SK-N-SH (cell line): ENCODE data around the gene ZBTB12. TPM values are rescaled to one million over a fixed set of nuclear protein-coding genes. Genes with fewer than 3 reads are reported as not detected.

ENCODE experiments used
- CTCF ChIA-PET: fragments of 300-600, 350-600 bp; formaldehyde crosslinking; extraction: SDS; loops from one replicate; lab custom pipeline; 2021; lab: Yijun Ruan, JAX
- POLR2A ChIA-PET: fragments of 350-600 bp; sonication (Branson Sonifier 250); formaldehyde crosslinking; extraction: SDS; loops from one replicate; lab custom pipeline; 2020; ENCODE audit warnings: antibody characterized with exemption, inconsistent platforms; lab: Yijun Ruan, JAX
- DNase-seq: peaks from one replicate; pipeline ENCODE4 v3.0.0; 2012
- H2AFZ ChIP-seq: fragments of 200-600 bp; sonication (generic); 2 replicates; pipeline ENCODE4 v1.8.1; 2016; ENCODE audit warnings: antibody characterized with exemption, mild to moderate bottlenecking, low read depth
- H3F3A ChIP-seq: fragments of 200-600 bp; sonication (generic); replicated peaks from 2 replicates; pipeline ENCODE3; 2016; ENCODE audit warnings: antibody characterized with exemption, mild to moderate bottlenecking; ENCODE audit not compliant: insufficient read depth
- H3K27ac ChIP-seq, 2 experiments: fragments of 200-500 bp in 1 of 2; fragments of 200-600 bp in 1 of 2; sonication (Bioruptor generic) in 1 of 2; sonication (generic), shearing (Covaris generic) in 1 of 2; 2 replicates each; pipeline versions ENCODE4 v1.5.1 to v1.6.1; 2014 to 2016; ENCODE audit warnings: low read depth in 2 of 2, inconsistent platforms in 1 of 2, low read length in 1 of 2, mild to moderate bottlenecking in 1 of 2, mixed read lengths in 1 of 2
- H3K27me3 ChIP-seq: fragments of 200-600 bp; sonication (generic), shearing (Covaris generic); 2 replicates; pipeline ENCODE4 v1.6.1; 2016; ENCODE audit warnings: mixed run types; ENCODE audit not compliant: insufficient read depth
- H3K36me3 ChIP-seq, 2 experiments: fragments of 200-500 bp in 1 of 2; fragments of 200-600 bp in 1 of 2; sonication (Bioruptor generic) in 1 of 2; sonication (generic) in 1 of 2; replicated peaks in 1 of 2; 2 replicates each; pipeline versions ENCODE3 to v1.5.1; 2014 to 2016; ENCODE audit warnings: low read length in 1 of 2, mild to moderate bottlenecking in 1 of 2; ENCODE audit not compliant: insufficient read depth in 2 of 2, control insufficient read depth in 1 of 2
- H3K4me1 ChIP-seq, 2 experiments: fragments of 200-500 bp in 1 of 2; fragments of 200-600 bp in 1 of 2; sonication (Bioruptor generic) in 1 of 2; sonication (generic), shearing (Covaris generic) in 1 of 2; 2 replicates each; pipeline versions ENCODE4 v1.5.1 to v1.6.1; 2014 to 2016; ENCODE audit warnings: low read depth in 1 of 2, low read length in 1 of 2, mixed run types in 1 of 2; ENCODE audit not compliant: insufficient read depth in 2 of 2, control insufficient read depth in 1 of 2
- H3K4me2 ChIP-seq: fragments of 200-600 bp; sonication (generic), shearing (Covaris generic); 2 replicates; pipeline ENCODE4 v1.6.1; 2017; ENCODE audit warnings: mixed run types
- H3K4me3 ChIP-seq, 2 experiments: fragments of 200-500 bp in 1 of 2; fragments of 200-600 bp in 1 of 2; sonication (Bioruptor generic) in 1 of 2; sonication (generic), shearing (Covaris generic) in 1 of 2; 2 replicates each; pipeline versions ENCODE4 v1.5.1 to v1.8.1; 2014 to 2016; ENCODE audit warnings: low read depth in 2 of 2, inconsistent platforms in 1 of 2, low read length in 1 of 2, mild to moderate bottlenecking in 1 of 2, mixed read lengths in 1 of 2, moderate library complexity in 1 of 2
- H3K79me2 ChIP-seq: fragments of 200-600 bp; sonication (generic); 2 replicates; pipeline ENCODE4 v1.8.1; 2017; ENCODE audit warnings: mild to moderate bottlenecking; ENCODE audit not compliant: insufficient read depth
- H3K9ac ChIP-seq: fragments of 200-600 bp; sonication (generic); 2 replicates; pipeline ENCODE4 v1.6.1; 2017; ENCODE audit warnings: mixed run types
- H3K9me2 ChIP-seq: fragments of 200-600 bp; sonication (generic); 2 replicates; pipeline ENCODE4 v1.6.1; 2017; ENCODE audit warnings: mixed run types
- H3K9me3 ChIP-seq: fragments of 200-600 bp; sonication (generic); 2 replicates; pipeline ENCODE4 v1.6.1; 2017; ENCODE audit warnings: mixed run types, mild to moderate bottlenecking, moderate library complexity
- H4K20me1 ChIP-seq: fragments of 200-600 bp; sonication (generic); 2 replicates; pipeline ENCODE4 v1.6.1; 2017; ENCODE audit warnings: mild to moderate bottlenecking, mixed run types; ENCODE audit not compliant: insufficient read depth
- CHD2 ChIP-seq: fragments of 150-350 bp; IDR thresholded peaks from 2 replicates; pipeline ENCODE4 v1.6.1; 2018; ENCODE audit warnings: low read length; ENCODE audit not compliant: partially characterized antibody
- ELF1 ChIP-seq: IDR thresholded peaks from 2 replicates; pipeline ENCODE4 v1.4.0; 2012
- EP300 ChIP-seq, 2 experiments: IDR thresholded peaks; 2 replicates each; pipeline versions ENCODE4 v1.4.0 to v1.6.1; 2012; ENCODE audit warnings: borderline replicate concordance in 1 of 2, low read depth in 1 of 2, low read length in 1 of 2
- FOXJ3 ChIP-seq: sonication (generic); formaldehyde crosslinking; IDR thresholded peaks from 2 replicates; pipeline ENCODE4 v1.5.1; 2020; ENCODE audit warnings: mild to moderate bottlenecking, missing genetic modification reagents
- GATA2 ChIP-seq: sonication (generic); formaldehyde crosslinking; IDR thresholded peaks from 2 replicates; pipeline ENCODE4 v1.5.0; 2020; ENCODE audit warnings: mild to moderate bottlenecking, missing genetic modification reagents
- NFIC ChIP-seq: IDR thresholded peaks from 2 replicates; pipeline ENCODE4 v1.4.0; 2012; ENCODE audit warnings: borderline replicate concordance
- NRF1 ChIP-seq: IDR thresholded peaks from 2 replicates; pipeline ENCODE4 v1.6.1; 2012; ENCODE audit warnings: low read depth, mild to moderate bottlenecking, low read length
- TAF1 ChIP-seq: IDR thresholded peaks from 2 replicates; pipeline ENCODE4 v1.6.1; 2012; ENCODE audit warnings: low read depth, mild to moderate bottlenecking, low read length, moderate library complexity, borderline replicate concordance
- TEAD4 ChIP-seq: IDR thresholded peaks from 2 replicates; pipeline ENCODE4 v1.4.0; 2012; ENCODE audit warnings: mild to moderate bottlenecking, borderline replicate concordance; ENCODE audit not compliant: insufficient read depth
- YY1 ChIP-seq: IDR thresholded peaks from 2 replicates; pipeline ENCODE4 v1.4.0; 2012; ENCODE audit warnings: low read depth, mild to moderate bottlenecking
- WGBS: methylation state at CpG from one replicate; pipeline ENCODE4 v1.1.6; 2017; ENCODE audit warnings: low lambda C conversion rate; 5-methylcytosine and 5-hydroxymethylcytosine counted together
- polyA plus RNA-seq, 3 experiments: library from polyadenylated mRNA; depleted of rRNA; stranded (reverse); fragments of >200 nt; gene quantifications; 2 replicates each; pipeline ENCODE4 v1.2.3, GENCODE V29; 2012
- TF ChIP-seq, protein P1 (sequence below): IDR thresholded peaks from 2 replicates; pipeline ENCODE4 v1.4.0; 2012; ENCODE audit warnings: low read depth, borderline replicate concordance
- TF ChIP-seq, protein P2 (sequence below): fragments of 200-600 bp; sonication (generic); IDR thresholded peaks from 2 replicates; pipeline ENCODE4 v1.6.1; 2017; ENCODE audit warnings: antibody characterized with exemption, mild to moderate bottlenecking, moderate library complexity
- TF ChIP-seq, protein P3 (sequence below): IDR thresholded peaks from 2 replicates; pipeline ENCODE4 v1.6.1; 2012; ENCODE audit warnings: mild to moderate bottlenecking, low read depth, low read length, moderate library complexity

ZBTB12 gene
- polyA plus RNA-seq, 1 of the 3 experiments (the other 2 are of a cell fraction), result 8.3 TPM

DNA sequence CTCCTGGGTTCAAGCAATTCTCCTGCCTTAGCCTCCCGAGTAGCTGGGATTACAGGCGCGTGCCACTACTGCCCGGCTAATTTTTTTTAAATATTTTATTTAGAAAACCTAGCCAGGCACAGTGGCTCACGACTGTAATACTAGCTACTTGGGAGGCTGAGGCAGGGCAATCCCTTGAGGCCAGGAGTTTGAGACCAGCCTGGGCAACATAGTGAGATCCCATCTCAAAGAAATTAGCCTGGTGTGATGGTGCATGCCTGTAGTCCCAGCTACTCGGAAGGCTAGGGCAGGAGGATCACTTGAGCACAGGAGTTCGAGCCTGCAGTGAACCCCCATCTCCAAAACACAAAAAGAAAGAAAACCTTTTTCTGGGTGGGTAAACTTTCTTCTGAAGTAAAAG, 25.5 kb downstream of the ZBTB12 start:
- TF ChIP-seq, protein P1, sequence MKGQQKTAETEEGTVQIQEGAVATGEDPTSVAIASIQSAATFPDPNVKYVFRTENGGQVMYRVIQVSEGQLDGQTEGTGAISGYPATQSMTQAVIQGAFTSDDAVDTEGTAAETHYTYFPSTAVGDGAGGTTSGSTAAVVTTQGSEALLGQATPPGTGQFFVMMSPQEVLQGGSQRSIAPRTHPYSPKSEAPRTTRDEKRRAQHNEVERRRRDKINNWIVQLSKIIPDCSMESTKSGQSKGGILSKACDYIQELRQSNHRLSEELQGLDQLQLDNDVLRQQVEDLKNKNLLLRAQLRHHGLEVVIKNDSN, result no peak
- no peak for TF ChIP-seq TEAD4
- TF ChIP-seq, protein P2, sequence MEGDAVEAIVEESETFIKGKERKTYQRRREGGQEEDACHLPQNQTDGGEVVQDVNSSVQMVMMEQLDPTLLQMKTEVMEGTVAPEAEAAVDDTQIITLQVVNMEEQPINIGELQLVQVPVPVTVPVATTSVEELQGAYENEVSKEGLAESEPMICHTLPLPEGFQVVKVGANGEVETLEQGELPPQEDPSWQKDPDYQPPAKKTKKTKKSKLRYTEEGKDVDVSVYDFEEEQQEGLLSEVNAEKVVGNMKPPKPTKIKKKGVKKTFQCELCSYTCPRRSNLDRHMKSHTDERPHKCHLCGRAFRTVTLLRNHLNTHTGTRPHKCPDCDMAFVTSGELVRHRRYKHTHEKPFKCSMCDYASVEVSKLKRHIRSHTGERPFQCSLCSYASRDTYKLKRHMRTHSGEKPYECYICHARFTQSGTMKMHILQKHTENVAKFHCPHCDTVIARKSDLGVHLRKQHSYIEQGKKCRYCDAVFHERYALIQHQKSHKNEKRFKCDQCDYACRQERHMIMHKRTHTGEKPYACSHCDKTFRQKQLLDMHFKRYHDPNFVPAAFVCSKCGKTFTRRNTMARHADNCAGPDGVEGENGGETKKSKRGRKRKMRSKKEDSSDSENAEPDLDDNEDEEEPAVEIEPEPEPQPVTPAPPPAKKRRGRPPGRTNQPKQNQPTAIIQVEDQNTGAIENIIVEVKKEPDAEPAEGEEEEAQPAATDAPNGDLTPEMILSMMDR, result no peak
- TF ChIP-seq, all 33 proteins: peak for 0
- Histone ChIP-seq H3K79me2 (no peaks in the 10 kb centered on the region), H2AFZ (no peak overlapping the region), H3K27ac (no peak overlapping the region), H3K27me3 (no peaks in the 10 kb centered on the region), H3K9ac (no peak overlapping the region), H4K20me1 (no peaks in the 10 kb centered on the region), H3K4me3 (no peak overlapping the region), H3K4me2 (no peak overlapping the region), H3K4me1 (no peaks in the 10 kb centered on the region), H3K36me3 (peaks cover 0 to 17% of the 10 kb centered on the region in 2 experiments), H3K9me3 (no peaks in the 10 kb centered on the region), H3F3A (no peaks in the 10 kb centered on the region), H3K9me2 (no peaks in the 10 kb centered on the region)
- CTCF ChIA-PET, result interaction anchor here (1.0 to 2.3 kb wide), 3 partner anchors 12 to 196 kb away, joined by 3 to 16 read pairs (median 5); no protein-coding TSS in a partner anchor
- 81% methylated on average over 7 of the region's 7 CpGs for WGBS
- DNase-seq, result no peak
- POLR2A ChIA-PET, result no interaction called here

DNA sequence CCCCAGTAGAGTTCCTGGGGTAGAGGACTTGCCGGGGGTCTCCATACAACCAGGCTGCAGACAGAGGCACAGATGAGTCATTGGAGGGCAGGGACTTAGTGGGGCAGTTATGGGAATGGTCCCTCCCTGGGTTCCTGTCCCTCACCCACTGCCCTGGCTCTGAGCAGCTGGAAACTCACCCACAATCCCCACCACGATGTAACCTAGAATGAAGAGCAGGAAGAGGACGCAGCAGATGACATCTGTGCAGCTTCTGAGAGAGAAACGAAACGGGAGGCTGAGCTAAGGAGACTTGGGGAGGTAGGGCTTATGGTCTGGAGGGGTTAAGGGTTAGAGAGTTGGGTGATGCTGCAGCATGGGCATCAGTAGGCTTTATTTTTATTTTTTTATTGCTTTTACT, 26.0 kb downstream of the ZBTB12 start:
- H3K4me2 ChIP-seq, result no peak overlapping the region
- no peaks in the 10 kb centered on the region for H3K27me3 ChIP-seq
- no peak overlapping the region for H2AFZ ChIP-seq
- no peaks in the 10 kb centered on the region for H3K9me2 ChIP-seq
- 67% methylated on average over 5 of the region's 5 CpGs for WGBS
- TF ChIP-seq, protein P1, result no peak
- TF ChIP-seq, all 33 proteins: peak for 0
- no peak overlapping the region for H3K4me3 ChIP-seq
- H4K20me1 ChIP-seq, result no peaks in the 10 kb centered on the region
- H3K4me1 ChIP-seq, result peaks cover 0 to under 1% of the 10 kb centered on the region in 2 experiments; a peak in 1 of 4 replicates
- H3K9me3 ChIP-seq, result no peaks in the 10 kb centered on the region
- H3F3A ChIP-seq, result no peaks in the 10 kb centered on the region
- DNase-seq, result no peak
- no peaks in the 10 kb centered on the region for H3K79me2 ChIP-seq
- ChIA-PET POLR2A (no interaction called here), CTCF (interaction anchor here (0.8 to 2.3 kb wide), 4 partner anchors 8 to 39 kb away, joined by 3 to 16 read pairs (median 3); no protein-coding TSS in a partner anchor)
- H3K36me3 ChIP-seq, result peaks cover 0 to 12% of the 10 kb centered on the region in 2 experiments
- no peak overlapping the region for H3K9ac ChIP-seq
- H3K27ac ChIP-seq, result no peak overlapping the region

DNA sequence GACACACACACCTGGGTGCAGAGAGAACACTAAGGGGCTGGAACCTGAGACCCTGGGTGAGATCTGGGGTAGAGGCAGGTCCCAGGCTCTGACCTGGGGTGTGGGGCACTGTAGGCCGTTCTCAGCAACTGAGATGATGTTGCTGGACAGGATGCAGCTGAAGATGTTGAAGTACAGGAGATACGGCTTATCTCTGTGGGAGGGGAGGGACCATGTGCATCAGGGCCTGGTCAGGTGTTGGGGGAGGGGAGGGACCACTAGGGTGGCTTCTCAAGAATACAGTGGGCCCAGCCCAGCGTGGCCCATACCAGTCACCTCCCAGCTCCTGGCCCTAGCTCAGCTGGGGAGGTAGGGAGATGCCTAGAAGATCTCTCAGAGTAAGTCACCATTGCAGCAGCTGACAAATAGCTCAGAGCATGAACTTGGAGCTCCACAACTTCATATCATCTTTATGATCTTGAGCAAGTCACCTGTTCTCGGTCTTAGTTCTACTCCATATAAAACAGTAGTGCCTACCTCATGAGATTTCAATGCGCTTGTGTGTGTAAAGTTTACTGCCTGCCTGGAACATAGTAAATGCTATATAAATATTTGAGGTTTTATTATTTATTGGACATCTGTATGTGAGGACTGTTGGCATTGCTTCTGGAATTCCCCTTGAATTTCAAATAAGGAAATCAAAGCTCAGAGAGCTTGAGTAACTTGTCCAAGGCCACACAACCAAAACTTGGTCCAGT, 26.9 kb downstream of the ZBTB12 start:
- Histone ChIP-seq H3F3A (no peaks in the 10 kb centered on the region), H3K9ac (no peak overlapping the region), H3K36me3 (peaks cover 0 to 4% of the 10 kb centered on the region in 2 experiments), H3K79me2 (no peaks in the 10 kb centered on the region), H3K4me1 (peaks cover 0 to 4% of the 10 kb centered on the region in 2 experiments; a peak in 1 of 4 replicates), H3K9me2 (no peaks in the 10 kb centered on the region), H3K4me2 (no peak overlapping the region), H2AFZ (no peak overlapping the region), H3K4me3 (no peak overlapping the region), H3K27me3 (no peaks in the 10 kb centered on the region), H4K20me1 (no peaks in the 10 kb centered on the region), H3K27ac (no peak overlapping the region), H3K9me3 (no peaks in the 10 kb centered on the region)
- WGBS, result 80% methylated on average over 4 of the region's 5 CpGs
- ChIA-PET POLR2A (no interaction called here), CTCF (interaction anchor here (0.8 to 2.3 kb wide), 6 partner anchors 9 to 146 kb away, joined by 3 to 16 read pairs (median 3); partner anchors contain the start of gene DDAH2)
- DNase-seq, result no peak
- TF ChIP-seq GATA2 (CRISPR knock-in tag) (no peak), CHD2 (no peak), TAF1 (no peak), NRF1 (no peak), FOXJ3 (no peak), YY1 (no peak), EP300 (IDR thresholded peaks at IDR 0.05; ENCODE audit: borderline replicate concordance in 1 of 2, low read depth in 1 of 2, low read length in 1 of 2) (no peak), ELF1 (no peak), NFIC (no peak)
- TF ChIP-seq, protein P3, sequence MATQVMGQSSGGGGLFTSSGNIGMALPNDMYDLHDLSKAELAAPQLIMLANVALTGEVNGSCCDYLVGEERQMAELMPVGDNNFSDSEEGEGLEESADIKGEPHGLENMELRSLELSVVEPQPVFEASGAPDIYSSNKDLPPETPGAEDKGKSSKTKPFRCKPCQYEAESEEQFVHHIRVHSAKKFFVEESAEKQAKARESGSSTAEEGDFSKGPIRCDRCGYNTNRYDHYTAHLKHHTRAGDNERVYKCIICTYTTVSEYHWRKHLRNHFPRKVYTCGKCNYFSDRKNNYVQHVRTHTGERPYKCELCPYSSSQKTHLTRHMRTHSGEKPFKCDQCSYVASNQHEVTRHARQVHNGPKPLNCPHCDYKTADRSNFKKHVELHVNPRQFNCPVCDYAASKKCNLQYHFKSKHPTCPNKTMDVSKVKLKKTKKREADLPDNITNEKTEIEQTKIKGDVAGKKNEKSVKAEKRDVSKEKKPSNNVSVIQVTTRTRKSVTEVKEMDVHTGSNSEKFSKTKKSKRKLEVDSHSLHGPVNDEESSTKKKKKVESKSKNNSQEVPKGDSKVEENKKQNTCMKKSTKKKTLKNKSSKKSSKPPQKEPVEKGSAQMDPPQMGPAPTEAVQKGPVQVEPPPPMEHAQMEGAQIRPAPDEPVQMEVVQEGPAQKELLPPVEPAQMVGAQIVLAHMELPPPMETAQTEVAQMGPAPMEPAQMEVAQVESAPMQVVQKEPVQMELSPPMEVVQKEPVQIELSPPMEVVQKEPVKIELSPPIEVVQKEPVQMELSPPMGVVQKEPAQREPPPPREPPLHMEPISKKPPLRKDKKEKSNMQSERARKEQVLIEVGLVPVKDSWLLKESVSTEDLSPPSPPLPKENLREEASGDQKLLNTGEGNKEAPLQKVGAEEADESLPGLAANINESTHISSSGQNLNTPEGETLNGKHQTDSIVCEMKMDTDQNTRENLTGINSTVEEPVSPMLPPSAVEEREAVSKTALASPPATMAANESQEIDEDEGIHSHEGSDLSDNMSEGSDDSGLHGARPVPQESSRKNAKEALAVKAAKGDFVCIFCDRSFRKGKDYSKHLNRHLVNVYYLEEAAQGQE, result no peak
